DND-41 (cell line): Measurements from ENCODE around the gene PLG.
"Not testable (repeated sequence)": the region's sequence is repeated elsewhere in the genome, so short reads cannot be mapped to it uniquely, and the experiment has no call there.

Source experiments
- CTCF ChIP-seq: IDR thresholded peaks from 2 replicates; pipeline ENCODE4 v1.5.1; 2012; ENCODE audit warnings: borderline replicate concordance, low read length, moderate library complexity, mild to moderate bottlenecking; ENCODE audit not compliant: poor library complexity, severe bottlenecking; ENCODE audit errors: extremely low read depth
- EZH2 ChIP-seq: IDR thresholded peaks from 3 replicates; pipeline ENCODE4 v1.6.1; 2012; ENCODE audit warnings: borderline replicate concordance, low read depth, mild to moderate bottlenecking, moderate library complexity, low read length, inconsistent platforms; ENCODE audit not compliant: severe bottlenecking

GRCh38 chr6:160695622-160696021 is 6.4 kb upstream of the PLG start:
- TF ChIP-seq CTCF, EZH2: not testable (repeated sequence)
